ENCODE measurements around the gene USP25. TPM values are rescaled to one million over a fixed set of nuclear protein-coding genes. Genes with fewer than 3 reads are reported as not detected.

Gene USP25
- total and polyA plus RNA-seq, 9 of the 15 experiments (the other 6 are each of a cell fraction or from before 2014, with no cell fraction given), result 7.8 to 44.9 (median 31.4) TPM

GRCh38 chr21:15749082-15749860 lies 19.5 kb downstream of the USP25 start:
- H3K9me3 ChIP-seq (replicated peaks; ENCODE audit: control insufficient read depth, insufficient read depth, low read depth, low read length), result no peaks in the 10 kb centered on the region
- CTCF ChIA-PET (ENCODE audit: low intra/inter-chr PET ratio), result no interaction called here
- H3K4me1 ChIP-seq (replicated peaks in 1 of 2; ENCODE audit: control insufficient read depth in 2 of 2, insufficient read depth in 2 of 2, low read length in 2 of 2), result peaks cover 21 to 29% of the 10 kb centered on the region in 2 experiments
- no TSS peak for BruUV-seq (replicated peaks)
- H2AFZ ChIP-seq (ENCODE audit: low read depth, low read length), result no peak overlapping the region
- peaks cover 97% of the 10 kb centered on the region for H3K79me2 ChIP-seq (ENCODE audit: control insufficient read depth, insufficient read depth, low read length)
- 0 out of 2 replicates have a peak overlapping the region, but pooled peaks have one; percentile 30 for H3K4me2 ChIP-seq (ENCODE audit: insufficient read depth, low read length)
- 19% methylated on average over 5 of the region's 5 CpGs for WGBS (ENCODE audit: insufficient coverage, low coverage, missing lambda C conversion rate)
- DNase-seq (ENCODE audit: extremely low read depth in 1 of 4, low spot score in 3 of 4) (peak in 1 of 4 experiments; percentile 46), ATAC-seq (peak; percentile 48), FAIRE-seq (peak; percentile 19)
- no peaks in the 10 kb centered on the region for H4K20me1 ChIP-seq (replicated peaks; ENCODE audit: control insufficient read depth, insufficient read depth, low read length)
- in situ Hi-C loops (cut with MboI), result no loop called here
- intact Hi-C loops (cut with micrococcal nuclease), result no loop called here
- peak overlapping the region; percentile 49 for H3K27ac ChIP-seq (ENCODE audit: extremely low read depth, low read depth, low read length)
- no peaks in the 10 kb centered on the region for H3K9me1 ChIP-seq (ENCODE audit: control insufficient read depth, insufficient read depth, low read length)
- peak overlapping the region in 1 of 2 experiments; percentile 47; a peak in 2 of 4 replicates for H3K9ac ChIP-seq (ENCODE audit: insufficient read depth in 1 of 2, low read depth in 2 of 2, low read length in 2 of 2)
- POLR2A ChIA-PET, result interaction anchor here (0.6 to 1.5 kb wide), 3 partner anchors 14 to 92 kb away, joined by 3 to 4 read pairs (median 4); no protein-coding TSS in a partner anchor
- H3K4me3 ChIP-seq, result no peak overlapping the region
- H3K36me3 ChIP-seq (ENCODE audit: control insufficient read depth, insufficient read depth, low read length), result no peaks in the 10 kb centered on the region
- no peaks in the 10 kb centered on the region for H3K27me3 ChIP-seq (ENCODE audit: control insufficient read depth in 2 of 2, insufficient read depth in 2 of 2, low read length in 2 of 2)
- TF ChIP-seq BRD9 (IDR thresholded peaks at IDR 0.05; ENCODE audit: low read depth, partially characterized antibody), result no peak
- peak; percentile 93 for TF ChIP-seq NFE2 (IDR thresholded peaks at IDR 0.05; ENCODE audit: low read depth)
- 0 out of 2 replicates have a peak, but pooled peaks have one; percentile 39 for TF ChIP-seq CC2D1A (IDR thresholded peaks at IDR 0.05)
- no peak for TF ChIP-seq ZNF449 (CRISPR knock-in tag; IDR thresholded peaks at IDR 0.05)
- peak; percentile 69 for TF ChIP-seq CBFA2T2 (conservative IDR thresholded peaks at IDR 0.05)
- peak; percentile 18 for TF ChIP-seq CCNT2 (IDR thresholded peaks at IDR 0.05; ENCODE audit: borderline replicate concordance, extremely low read depth, insufficient read length, low read depth, low read length)
- peak; percentile 57; the same call in 1 of the 2 replicates for TF ChIP-seq LEF1 (IDR thresholded peaks at IDR 0.05)
- TF ChIP-seq SMARCA4 (IDR thresholded peaks at IDR 0.05), result peak; percentile 89
- TF ChIP-seq BACH1 (tag; IDR thresholded peaks at IDR 0.05), result peak; percentile 90
- TF ChIP-seq MAFF (IDR thresholded peaks at IDR 0.05; ENCODE audit: low read length), result peak; percentile 98
- peak; percentile 61 for TF ChIP-seq TCF3 (CRISPR knock-in tag; IDR thresholded peaks at IDR 0.05)
- peak; percentile 99 for TF ChIP-seq MAFG (tag; conservative IDR thresholded peaks at IDR 0.05)
- no peak for TF ChIP-seq RFX1 (IDR thresholded peaks at IDR 0.05)
- peak; percentile 92 for TF ChIP-seq DPF2 (IDR thresholded peaks at IDR 0.05)
- TF ChIP-seq NCOR1 (IDR thresholded peaks at IDR 0.05), result peak; percentile 71
- TF ChIP-seq BRCA1 (IDR thresholded peaks at IDR 0.05), result no peak
- TF ChIP-seq BRCA1 (CRISPR knock-in tag; IDR thresholded peaks at IDR 0.05), result no peak
- TF ChIP-seq ARHGAP35 (IDR thresholded peaks at IDR 0.05; ENCODE audit: partially characterized antibody), result no peak
- 0 out of 2 replicates have a peak, but pooled peaks have one; percentile 35 for TF ChIP-seq PML (IDR thresholded peaks at IDR 0.05; ENCODE audit: low read length)
- TF ChIP-seq ZNF316 (IDR thresholded peaks at IDR 0.05), result peak; percentile 100
- TF ChIP-seq SMARCE1 (IDR thresholded peaks at IDR 0.05), result peak; percentile 89
- TF ChIP-seq EP400 (IDR thresholded peaks at IDR 0.05), result peak; percentile 38; the same call in 1 of the 2 replicates
- peak; percentile 93 for TF ChIP-seq ARID1B (IDR thresholded peaks at IDR 0.05)
- no peak for TF ChIP-seq RBM17 (IDR thresholded peaks at IDR 0.05; ENCODE audit: borderline replicate concordance, low read depth, low read length)
